ENCODE results near the gene CDCA7L. TPM values are rescaled to one million over a fixed set of nuclear protein-coding genes. Genes with fewer than 3 reads are reported as not detected.
"Not testable (repeated sequence)": the region's sequence is repeated elsewhere in the genome, so short reads cannot be mapped to it uniquely, and the experiment has no call there.

Gene CDCA7L
- total RNA-seq, 1 experiment from 2014 or later: 114 TPM

DNA sequence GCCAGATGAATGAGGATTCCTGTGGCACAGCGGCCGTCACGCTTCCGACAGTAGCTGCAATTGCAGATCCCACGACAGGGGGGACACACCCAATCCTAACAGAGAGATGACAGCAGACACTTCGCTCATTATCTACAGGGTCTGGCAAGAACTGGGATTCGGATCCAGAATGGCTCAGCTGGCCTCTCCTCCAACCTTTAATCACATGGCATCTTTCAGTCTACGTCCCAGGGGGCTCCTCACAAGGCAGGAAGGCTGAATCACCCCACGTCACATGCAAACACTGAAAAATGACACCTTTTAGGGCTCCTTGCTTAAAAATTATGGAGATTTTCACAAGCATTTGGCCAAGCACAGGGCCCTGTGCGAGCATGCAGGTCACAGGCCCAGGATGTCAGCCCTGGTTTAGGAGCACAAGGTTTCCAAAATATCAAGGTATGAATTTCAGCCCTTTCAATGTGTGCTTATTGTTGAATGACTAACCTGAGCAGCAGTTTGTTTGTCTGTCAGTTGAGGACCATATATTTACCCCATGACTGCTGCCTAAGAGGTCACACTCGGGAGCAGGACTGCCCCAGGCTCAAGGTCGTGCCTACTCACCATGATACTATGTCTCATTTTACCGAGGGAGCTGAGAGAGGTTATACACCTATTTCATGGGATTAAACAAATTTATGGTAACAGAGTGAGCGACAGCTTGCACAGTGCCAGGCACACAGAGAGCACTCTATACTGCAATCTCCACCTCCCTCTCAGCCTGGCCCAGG, 42.5 kb downstream of the CDCA7L start:
- no peaks in the 10 kb centered on the region for H3K27me3 ChIP-seq
- H3K36me3 ChIP-seq: peaks cover 80% of the 10 kb centered on the region
- H3K9me3 ChIP-seq (replicated peaks): no peaks in the 10 kb centered on the region
- H3K4me1 ChIP-seq: no peaks in the 10 kb centered on the region
- no peak overlapping the region for H3K4me3 ChIP-seq
- H3K27ac ChIP-seq: no peak overlapping the region
- DNase-seq: no peak

- no peaks in the 10 kb centered on the region for H3K9me3 ChIP-seq (replicated peaks)
- no peaks in the 10 kb centered on the region for H3K4me1 ChIP-seq
- H3K27ac ChIP-seq: no peak overlapping the region
- no peaks in the 10 kb centered on the region for H3K27me3 ChIP-seq
- peaks cover 78% of the 10 kb centered on the region for H3K36me3 ChIP-seq
- H3K4me3 ChIP-seq: no peak overlapping the region
- DNase-seq: no peak
Measured at GRCh38 chr7:21902240-21902639, 43.5 kb downstream of the CDCA7L start.

GRCh38 chr7:21898265-21898930, 47.3 kb downstream of the CDCA7L start:
- Histone ChIP-seq H3K27ac (no peak overlapping the region), H3K9me3 (replicated peaks) (no peaks in the 10 kb centered on the region), H3K4me3 (no peak overlapping the region), H3K27me3 (no peaks in the 10 kb centered on the region), H3K4me1 (no peaks in the 10 kb centered on the region), H3K36me3 (peaks cover 45% of the 10 kb centered on the region)
- DNase-seq: no peak

DNA sequence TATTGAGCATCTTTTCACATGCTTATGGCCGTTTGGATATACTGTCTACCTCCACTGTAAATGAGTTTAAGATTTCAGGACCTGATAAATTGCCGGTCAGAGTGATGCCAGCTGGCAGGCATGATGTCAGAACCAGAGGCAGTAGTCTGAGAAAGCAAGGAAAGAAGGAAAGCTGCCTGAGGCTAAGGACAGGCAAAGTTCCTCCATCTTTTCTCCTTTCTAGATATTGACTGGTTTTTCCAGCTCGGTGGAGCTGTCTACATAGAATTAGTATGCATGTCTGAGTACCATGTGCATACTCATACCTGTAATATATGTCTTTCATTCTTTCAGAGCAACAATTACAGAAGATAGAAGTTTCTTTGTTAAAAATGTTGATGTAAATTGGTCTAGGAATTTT, 52.3 kb downstream of the CDCA7L start:
- Histone ChIP-seq H3K27ac (no peak overlapping the region), H3K4me1 (no peaks in the 10 kb centered on the region), H3K4me3 (no peak overlapping the region), H3K9me3 (replicated peaks) (no peaks in the 10 kb centered on the region), H3K27me3 (no peaks in the 10 kb centered on the region), H3K36me3 (peaks cover 9% of the 10 kb centered on the region)
- no peak for DNase-seq

GRCh38 chr7:21891291-21891690, 54.4 kb downstream of the CDCA7L start:
- Histone ChIP-seq H3K36me3 (no peaks in the 10 kb centered on the region), H3K27me3 (no peaks in the 10 kb centered on the region), H3K4me1 (no peaks in the 10 kb centered on the region), H3K9me3 (replicated peaks) (no peaks in the 10 kb centered on the region), H3K27ac (no peak overlapping the region), H3K4me3 (no peak overlapping the region)
- DNase-seq: no peak

GRCh38 chr7:21887779-21888178, 57.9 kb downstream of the CDCA7L start:
- Histone ChIP-seq H3K4me1 (no peaks in the 10 kb centered on the region), H3K36me3 (no peaks in the 10 kb centered on the region), H3K27me3 (no peaks in the 10 kb centered on the region), H3K9me3 (replicated peaks) (no peaks in the 10 kb centered on the region), H3K27ac (no peak overlapping the region), H3K4me3 (no peak overlapping the region)
- no peak for DNase-seq

DNA sequence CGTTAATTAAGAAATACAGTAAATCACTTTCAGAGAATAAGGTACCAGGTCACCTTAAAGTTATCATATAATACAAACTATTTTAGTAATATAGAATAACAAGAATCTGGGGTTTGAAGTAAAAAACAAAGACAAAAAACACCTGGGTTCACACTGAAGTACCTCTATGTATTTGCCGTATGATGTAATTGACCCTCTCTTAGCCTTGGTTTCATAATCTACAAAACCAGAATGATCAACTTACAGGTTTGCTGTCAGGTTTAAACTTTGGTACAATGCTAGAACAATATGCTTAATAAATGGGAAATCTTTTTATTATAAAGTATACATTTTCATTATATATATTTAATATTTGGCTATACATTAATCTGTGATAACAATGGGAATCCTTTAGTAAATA, 58.3 kb downstream of the CDCA7L start:
- no peaks in the 10 kb centered on the region for H3K9me3 ChIP-seq (replicated peaks)
- H3K27ac ChIP-seq: no peak overlapping the region
- H3K36me3 ChIP-seq: no peaks in the 10 kb centered on the region
- H3K4me1 ChIP-seq: no peaks in the 10 kb centered on the region
- no peak overlapping the region for H3K4me3 ChIP-seq
- no peaks in the 10 kb centered on the region for H3K27me3 ChIP-seq
- DNase-seq: no peak

- H3K4me3 ChIP-seq: no peak overlapping the region
- H3K27me3 ChIP-seq: no peaks in the 10 kb centered on the region
- H3K4me1 ChIP-seq: no peaks in the 10 kb centered on the region
- H3K9me3 ChIP-seq (replicated peaks): no peaks in the 10 kb centered on the region
- no peaks in the 10 kb centered on the region for H3K36me3 ChIP-seq
- no peak for DNase-seq
- no peak overlapping the region for H3K27ac ChIP-seq
Measured at GRCh38 chr7:21886396-21886795, 59.3 kb downstream of the CDCA7L start.

DNA sequence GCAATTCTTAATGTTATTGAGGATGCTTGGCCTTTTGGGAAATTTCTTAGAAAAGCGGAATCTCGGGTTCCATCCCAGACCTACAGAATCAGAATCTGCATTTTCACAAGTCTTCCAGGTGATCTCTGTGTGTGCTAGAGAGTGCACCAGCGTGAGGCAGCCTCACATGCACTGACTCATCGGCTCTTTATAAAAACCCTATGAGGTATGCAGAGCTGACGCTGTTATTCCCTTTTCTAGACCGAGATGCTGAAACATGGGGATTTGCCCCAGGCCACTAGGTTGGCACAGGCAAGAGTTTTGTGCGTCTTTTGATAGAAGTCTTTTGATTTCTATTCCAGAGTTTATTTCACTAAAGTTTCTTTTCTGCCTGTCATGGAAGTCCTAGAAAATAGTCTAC, 61.2 kb downstream of the CDCA7L start:
- H3K4me3 ChIP-seq: no peak overlapping the region
- H3K27me3 ChIP-seq: no peaks in the 10 kb centered on the region
- no peak overlapping the region for H3K27ac ChIP-seq
- H3K9me3 ChIP-seq (replicated peaks): no peaks in the 10 kb centered on the region
- DNase-seq: no peak
- no peaks in the 10 kb centered on the region for H3K4me1 ChIP-seq
- no peaks in the 10 kb centered on the region for H3K36me3 ChIP-seq

DNA sequence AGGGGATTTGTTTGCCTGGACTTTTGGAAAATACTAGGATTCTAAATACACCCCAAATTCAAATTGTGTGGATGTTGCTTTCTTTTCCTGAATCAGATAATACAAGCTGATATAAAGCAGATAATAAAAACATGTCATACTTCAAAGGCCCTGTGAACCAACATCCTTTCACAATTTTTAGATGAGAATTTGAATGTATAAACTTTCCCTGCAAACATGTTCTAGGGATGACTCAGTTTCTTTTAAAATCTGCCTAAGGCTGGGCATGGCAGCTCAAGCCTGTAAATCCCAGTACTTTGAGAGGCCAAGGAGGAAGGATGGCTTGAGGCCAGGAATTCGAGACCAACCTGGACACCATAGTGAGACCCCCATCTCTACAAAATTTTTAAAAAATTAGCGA, 62.2 kb downstream of the CDCA7L start:
- not testable (repeated sequence) for H3K27ac ChIP-seq; H3K36me3 ChIP-seq; H3K4me1 ChIP-seq; H3K27me3 ChIP-seq; DNase-seq; H3K9me3 ChIP-seq (replicated peaks); H3K4me3 ChIP-seq

- Histone ChIP-seq H3K27me3 (no peaks in the 10 kb centered on the region), H3K27ac (no peak overlapping the region), H3K9me3 (replicated peaks) (no peaks in the 10 kb centered on the region), H3K4me3 (no peak overlapping the region), H3K36me3 (no peaks in the 10 kb centered on the region), H3K4me1 (no peaks in the 10 kb centered on the region)
- no peak for DNase-seq
Measured at GRCh38 chr7:21883069-21883468, 62.6 kb downstream of the CDCA7L start.

GRCh38 chr7:21869785-21870402, 75.8 kb downstream of the CDCA7L start:
- H3K4me3 ChIP-seq: no peak overlapping the region
- no peaks in the 10 kb centered on the region for H3K9me3 ChIP-seq (replicated peaks)
- H3K4me1 ChIP-seq: no peaks in the 10 kb centered on the region
- no peaks in the 10 kb centered on the region for H3K36me3 ChIP-seq
- DNase-seq: no peak
- H3K27ac ChIP-seq: no peak overlapping the region
- H3K27me3 ChIP-seq: no peaks in the 10 kb centered on the region

DNA sequence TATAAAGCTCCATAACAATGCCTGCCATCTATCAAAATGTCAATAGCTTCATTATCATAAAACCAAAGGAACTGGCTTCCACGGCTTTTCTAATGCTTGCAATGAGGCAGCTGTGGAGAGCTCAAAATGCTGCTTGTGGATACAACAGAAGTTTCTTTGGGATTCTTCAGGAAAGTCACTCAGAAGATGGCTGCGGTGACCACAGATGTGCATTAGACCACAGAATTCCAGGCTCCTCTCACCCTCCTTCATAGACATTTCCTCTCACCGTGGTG, 77.2 kb downstream of the CDCA7L start:
- no peak overlapping the region for H3K4me3 ChIP-seq
- H3K9me3 ChIP-seq (replicated peaks): no peaks in the 10 kb centered on the region
- no peak for DNase-seq
- H3K36me3 ChIP-seq: no peaks in the 10 kb centered on the region
- no peaks in the 10 kb centered on the region for H3K27me3 ChIP-seq
- no peak overlapping the region for H3K27ac ChIP-seq
- H3K4me1 ChIP-seq: no peaks in the 10 kb centered on the region

DNA sequence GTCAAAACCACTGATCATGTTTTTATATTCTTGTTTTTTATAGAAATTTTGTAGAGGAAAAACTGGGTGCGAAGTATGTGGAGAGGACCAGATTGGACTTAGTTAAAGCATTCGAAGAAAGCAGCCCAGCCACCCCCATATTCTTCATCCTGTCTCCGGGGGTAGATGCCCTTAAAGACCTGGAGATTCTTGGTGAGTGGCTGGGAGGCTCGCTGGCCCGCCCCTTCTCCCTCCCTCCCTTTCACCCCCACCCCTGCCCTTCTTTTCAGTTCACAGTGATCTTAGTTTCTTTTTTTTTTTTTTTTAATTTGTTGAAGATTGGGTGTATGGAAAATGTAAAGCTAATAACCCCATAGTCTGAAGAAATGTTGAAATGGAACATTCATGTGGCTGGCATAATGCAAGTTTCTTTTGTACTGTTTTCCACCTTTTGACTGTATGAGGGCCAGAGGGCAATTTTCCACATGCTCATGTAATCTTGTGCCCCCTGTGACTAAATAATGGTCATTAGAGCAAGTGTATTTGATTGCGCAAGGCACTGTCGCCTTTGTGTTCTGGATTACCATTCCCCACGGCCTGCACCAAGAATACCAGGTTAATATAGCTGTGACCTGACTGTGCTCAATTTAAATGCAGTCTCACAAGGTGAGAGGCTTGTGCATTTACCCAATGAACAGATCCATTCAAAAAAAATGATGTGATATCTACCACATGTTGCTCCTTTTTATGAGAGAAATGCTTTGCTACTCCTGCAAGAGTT, 77.7 kb downstream of the CDCA7L start:
- no peak for DNase-seq
- Histone ChIP-seq H3K36me3 (no peaks in the 10 kb centered on the region), H3K9me3 (replicated peaks) (no peaks in the 10 kb centered on the region), H3K27me3 (no peaks in the 10 kb centered on the region), H3K27ac (no peak overlapping the region), H3K4me1 (no peaks in the 10 kb centered on the region), H3K4me3 (no peak overlapping the region)

GRCh38 chr7:21867226-21867625, 78.5 kb downstream of the CDCA7L start:
- DNase-seq: no peak
- no peak overlapping the region for H3K4me3 ChIP-seq
- no peaks in the 10 kb centered on the region for H3K36me3 ChIP-seq
- H3K9me3 ChIP-seq (replicated peaks): no peaks in the 10 kb centered on the region
- H3K4me1 ChIP-seq: no peaks in the 10 kb centered on the region
- H3K27ac ChIP-seq: no peak overlapping the region
- H3K27me3 ChIP-seq: no peaks in the 10 kb centered on the region
